GM18502 (cell line): ENCODE results near the gene FAM170A.

Experiments
- ATAC-seq: cut with Tn5 transposase; IDR thresholded peaks from one replicate; pipeline ENCODE4 v1.9.1; 2021; ENCODE audit warnings: mild to moderate bottlenecking; ENCODE audit not compliant: unreplicated experiment, poor library complexity

FAM170A gene

GRCh38 chr5:119629339-119629738 lies at the start of gene FAM170A:
Gene FAM170A (plus strand): TSS chr5:119629558. CDS start chr5:119629769, 211 bp downstream.
- no peak for ATAC-seq

GRCh38 chr5:119582987-119583386 lies 46.4 kb upstream of the FAM170A start:
- no peak for ATAC-seq

GRCh38 chr5:119583684-119584083 lies 45.7 kb upstream of the FAM170A start:
- ATAC-seq, result peak; percentile 78

- no peak for ATAC-seq
Measured at GRCh38 chr5:119596046-119596445, 33.3 kb upstream of the FAM170A start.

- ATAC-seq, result peak; percentile 75
Measured at GRCh38 chr5:119597728-119598298, 31.5 kb upstream of the FAM170A start.

- ATAC-seq, result no peak
Measured at GRCh38 chr5:119613937-119614336, 15.4 kb upstream of the FAM170A start.

- no peak for ATAC-seq
Measured at GRCh38 chr5:119614838-119615237, 14.5 kb upstream of the FAM170A start.

GRCh38 chr5:119626086-119626485 lies 3.3 kb upstream of the FAM170A start:
- ATAC-seq, result no peak

- ATAC-seq, result no peak
Measured at GRCh38 chr5:119630752-119631440, 1.5 kb downstream of the FAM170A start.

GRCh38 chr5:119631660-119632059 lies 2.3 kb downstream of the FAM170A start:
- no peak for ATAC-seq

GRCh38 chr5:119651486-119651885 lies 22.1 kb downstream of the FAM170A start:
- ATAC-seq, result no peak

GRCh38 chr5:119655061-119655460 lies 25.7 kb downstream of the FAM170A start:
- ATAC-seq, result no peak

- no peak for ATAC-seq
Measured at GRCh38 chr5:119656023-119656422, 26.7 kb downstream of the FAM170A start.

- no peak for ATAC-seq
Measured at GRCh38 chr5:119666542-119666941, 37.2 kb downstream of the FAM170A start.

GRCh38 chr5:119678351-119679028 lies 49.1 kb downstream of the FAM170A start:
- no peak for ATAC-seq

- no peak for ATAC-seq
Measured at GRCh38 chr5:119680080-119680479, 50.7 kb downstream of the FAM170A start.

- no peak for ATAC-seq
Measured at GRCh38 chr5:119681734-119682133, 52.4 kb downstream of the FAM170A start.

GRCh38 chr5:119682372-119682771 lies 53.0 kb downstream of the FAM170A start:
- no peak for ATAC-seq
